Activated naive CD4-positive, alpha-beta T cell treated with anti-CD3 and anti-CD28 coated beads, Interleukin-2, amount 50 U/mL, for 24 hours (primary cell): ENCODE results near the gene OGDH.

Source experiments
- H3K27ac Mint-ChIP-seq: one replicate; pipeline ENCODE4 v1.8.0; 2021; ENCODE audit warnings: mild to moderate bottlenecking, mixed read lengths
- H3K27me3 Mint-ChIP-seq: one replicate; pipeline ENCODE4 v1.8.0; 2021; ENCODE audit warnings: mixed read lengths
- H3K36me3 Mint-ChIP-seq: one replicate; pipeline ENCODE4 v1.8.0; 2021; ENCODE audit warnings: mixed read lengths
- H3K4me1 Mint-ChIP-seq: one replicate; pipeline ENCODE4 v1.8.0; 2021; ENCODE audit warnings: mixed read lengths
- H3K4me3 Mint-ChIP-seq: one replicate; pipeline ENCODE4 v1.8.0; 2021; ENCODE audit warnings: mild to moderate bottlenecking, mixed read lengths
- H3K9me3 Mint-ChIP-seq: one replicate; pipeline ENCODE4 v1.8.0; 2021; ENCODE audit warnings: mixed read lengths

Gene OGDH

GRCh38 chr7:44756904-44757303 is 150.5 kb downstream of the OGDH start:
- H3K4me1 Mint-ChIP-seq = peaks cover 28% of the 10 kb centered on the region
- H3K27ac Mint-ChIP-seq = no peak overlapping the region
- no peaks in the 10 kb centered on the region for H3K9me3 Mint-ChIP-seq
- peaks cover 2% of the 10 kb centered on the region for H3K36me3 Mint-ChIP-seq
- H3K4me3 Mint-ChIP-seq = no peak overlapping the region
- H3K27me3 Mint-ChIP-seq = no peaks in the 10 kb centered on the region

- Mint-ChIP-seq H3K4me1 (peaks cover 26% of the 10 kb centered on the region), H3K9me3 (no peaks in the 10 kb centered on the region), H3K27me3 (no peaks in the 10 kb centered on the region), H3K4me3 (no peak overlapping the region), H3K27ac (no peak overlapping the region), H3K36me3 (peaks cover 2% of the 10 kb centered on the region)
These were observed 150.9 kb downstream of the OGDH start for GRCh38 chr7:44757311-44757710.

- H3K4me3 Mint-ChIP-seq = no peak overlapping the region
- peaks cover 2% of the 10 kb centered on the region for H3K36me3 Mint-ChIP-seq
- H3K9me3 Mint-ChIP-seq = no peaks in the 10 kb centered on the region
- H3K27ac Mint-ChIP-seq = no peak overlapping the region
- H3K27me3 Mint-ChIP-seq = no peaks in the 10 kb centered on the region
- H3K4me1 Mint-ChIP-seq = peaks cover 21% of the 10 kb centered on the region
These were observed 151.3 kb downstream of the OGDH start for GRCh38 chr7:44757739-44758138.
